PFSK-1 (cell line): Measurements from ENCODE around the gene TBRG4.

Experiments
- FOXP2 ChIP-seq: optimal IDR thresholded peaks from 2 replicates; pipeline ENCODE3; 2011; ENCODE audit warnings: borderline replicate concordance, control low read depth, inconsistent platforms; ENCODE audit not compliant: insufficient read depth; ENCODE audit errors: extremely low read length, extremely low read depth
- POLR2AphosphoS5 ChIP-seq: IDR thresholded peaks from 2 replicates; pipeline ENCODE4 v1.6.1; 2012; ENCODE audit warnings: low read depth, mild to moderate bottlenecking, control low read depth, low read length, moderate library complexity
- REST ChIP-seq, 2 experiments: IDR thresholded peaks; 2 replicates each; pipeline versions ENCODE4 v1.6.1 to v1.8.0; 2011 to 2012; ENCODE audit warnings: low read depth in 2 of 2, low read length in 2 of 2, control low read depth in 1 of 2, inconsistent platforms in 1 of 2, mild to moderate bottlenecking in 1 of 2, moderate library complexity in 1 of 2; ENCODE audit not compliant: insufficient read depth in 1 of 2
- SIN3A ChIP-seq: IDR thresholded peaks from 2 replicates; pipeline ENCODE4 v1.6.1; 2012; ENCODE audit warnings: mild to moderate bottlenecking, low read length, moderate library complexity, borderline replicate concordance; ENCODE audit not compliant: insufficient read depth
- TAF1 ChIP-seq: IDR thresholded peaks from 2 replicates; pipeline ENCODE4 v1.6.1; 2012; ENCODE audit warnings: low read length, control low read depth, borderline replicate concordance; ENCODE audit not compliant: insufficient read depth

The TBRG4 gene

GRCh38 chr7:45149606-45150005 is 38.1 kb upstream of the TBRG4 start:
- TF ChIP-seq REST (IDR thresholded peaks at IDR 0.05; ENCODE audit: insufficient read depth in 1 of 2, low read depth in 2 of 2, low read length in 2 of 2) (no peak), POLR2AphosphoS5 (no peak), FOXP2 (no peak), TAF1 (no peak), SIN3A (no peak)

- TF ChIP-seq POLR2AphosphoS5 (no peak), SIN3A (no peak)
Measured at GRCh38 chr7:45148653-45148973, 37.1 kb upstream of the TBRG4 start.

- no peak for TF ChIP-seq POLR2AphosphoS5
Measured at GRCh38 chr7:45147858-45148652, 36.6 kb upstream of the TBRG4 start.

- TF ChIP-seq FOXP2, result no peak
- no peak for TF ChIP-seq REST (IDR thresholded peaks at IDR 0.05; ENCODE audit: insufficient read depth in 1 of 2, low read depth in 2 of 2, low read length in 2 of 2)
Measured at GRCh38 chr7:45146531-45147379, 35.3 kb upstream of the TBRG4 start.

GRCh38 chr7:45145881-45146280 is 34.4 kb upstream of the TBRG4 start:
- TF ChIP-seq POLR2AphosphoS5, result no peak
- no peak for TF ChIP-seq REST (IDR thresholded peaks at IDR 0.05; ENCODE audit: insufficient read depth in 1 of 2, low read depth in 2 of 2, low read length in 2 of 2)
- no peak for TF ChIP-seq SIN3A
- TF ChIP-seq TAF1, result no peak
- no peak for TF ChIP-seq FOXP2

- TF ChIP-seq TAF1 (no peak), SIN3A (no peak), FOXP2 (no peak), REST (IDR thresholded peaks at IDR 0.05; ENCODE audit: insufficient read depth in 1 of 2, low read depth in 2 of 2, low read length in 2 of 2) (no peak), POLR2AphosphoS5 (no peak)
Measured at GRCh38 chr7:45143616-45144015, 32.1 kb upstream of the TBRG4 start.
